ENCODE data around the gene P2RX1.

DNA sequence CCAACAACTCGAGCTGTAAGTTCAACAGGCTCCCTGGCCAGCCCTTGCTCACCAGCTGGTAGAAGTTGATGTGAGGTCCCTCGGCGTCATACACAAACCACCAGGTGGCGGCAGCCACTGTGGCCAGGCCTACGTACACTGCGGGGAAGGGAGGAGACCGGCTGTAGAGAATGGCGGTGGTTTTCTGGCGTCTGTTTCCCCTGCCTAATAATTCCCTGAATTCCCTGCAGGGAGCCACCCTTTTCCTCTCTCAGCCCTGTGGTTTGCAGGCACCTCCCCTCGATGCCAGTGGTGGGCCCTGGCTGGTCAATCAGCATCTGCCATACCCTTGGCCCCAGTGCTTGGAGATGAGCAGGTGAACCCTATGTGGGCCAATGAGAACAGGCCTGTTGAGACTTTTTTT is 18.9 kb upstream of the P2RX1 start:
- TF ChIP-seq, protein P1, sequence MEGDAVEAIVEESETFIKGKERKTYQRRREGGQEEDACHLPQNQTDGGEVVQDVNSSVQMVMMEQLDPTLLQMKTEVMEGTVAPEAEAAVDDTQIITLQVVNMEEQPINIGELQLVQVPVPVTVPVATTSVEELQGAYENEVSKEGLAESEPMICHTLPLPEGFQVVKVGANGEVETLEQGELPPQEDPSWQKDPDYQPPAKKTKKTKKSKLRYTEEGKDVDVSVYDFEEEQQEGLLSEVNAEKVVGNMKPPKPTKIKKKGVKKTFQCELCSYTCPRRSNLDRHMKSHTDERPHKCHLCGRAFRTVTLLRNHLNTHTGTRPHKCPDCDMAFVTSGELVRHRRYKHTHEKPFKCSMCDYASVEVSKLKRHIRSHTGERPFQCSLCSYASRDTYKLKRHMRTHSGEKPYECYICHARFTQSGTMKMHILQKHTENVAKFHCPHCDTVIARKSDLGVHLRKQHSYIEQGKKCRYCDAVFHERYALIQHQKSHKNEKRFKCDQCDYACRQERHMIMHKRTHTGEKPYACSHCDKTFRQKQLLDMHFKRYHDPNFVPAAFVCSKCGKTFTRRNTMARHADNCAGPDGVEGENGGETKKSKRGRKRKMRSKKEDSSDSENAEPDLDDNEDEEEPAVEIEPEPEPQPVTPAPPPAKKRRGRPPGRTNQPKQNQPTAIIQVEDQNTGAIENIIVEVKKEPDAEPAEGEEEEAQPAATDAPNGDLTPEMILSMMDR (IDR thresholded peaks at IDR 0.05): peak; percentile 78 to 83 (median 79)
- TF ChIP-seq POLR2A (IDR thresholded peaks at IDR 0.05): no peak
